H54 (cell line): ENCODE results near the gene SNX5.

Experiments used
- DNase-seq: peaks from one replicate; pipeline ENCODE4 v3.0.0; 2011; ENCODE audit warnings: low spot score, mixed read lengths; ENCODE audit not compliant: insufficient read length
- FAIRE-seq: peaks from 3 replicates; lab custom pipeline; 2011; peaks lifted over from hg19 to GRCh38; lab: Jason Lieb, UNC
- POLR2A ChIP-seq: IDR thresholded peaks from 2 replicates; pipeline ENCODE4 v1.6.1; 2011; ENCODE audit warnings: low read depth, mild to moderate bottlenecking, low read length

Gene SNX5

GRCh38 chr20:18004384-18005031 lies 35.9 kb upstream of the SNX5 start:
- no peak for FAIRE-seq
- no peak for DNase-seq
- TF ChIP-seq POLR2A: no peak

- no peak for TF ChIP-seq POLR2A
- DNase-seq: no peak
- no peak for FAIRE-seq
Measured at GRCh38 chr20:18003897-18004296, 35.3 kb upstream of the SNX5 start.

- DNase-seq (peak; percentile 40), FAIRE-seq (no peak)
- TF ChIP-seq POLR2A: no peak
Measured at GRCh38 chr20:18001131-18001921, 32.7 kb upstream of the SNX5 start.

GRCh38 chr20:17999566-17999965 lies 31.0 kb upstream of the SNX5 start:
- DNase-seq (no peak), FAIRE-seq (no peak)
- no peak for TF ChIP-seq POLR2A

GRCh38 chr20:17998446-17998845 lies 29.9 kb upstream of the SNX5 start:
- DNase-seq (no peak), FAIRE-seq (no peak)
- TF ChIP-seq POLR2A: no peak

- DNase-seq: peak; percentile 33
- no peak for TF ChIP-seq POLR2A
- FAIRE-seq: no peak
Measured at GRCh38 chr20:17995967-17996819, 27.6 kb upstream of the SNX5 start.

- no peak for FAIRE-seq
- no peak for DNase-seq
- TF ChIP-seq POLR2A: no peak
Measured at GRCh38 chr20:17993546-17993945, 25.0 kb upstream of the SNX5 start.

- no peak for DNase-seq
- TF ChIP-seq POLR2A: no peak
- FAIRE-seq: no peak
Measured at GRCh38 chr20:17992847-17993513, 24.4 kb upstream of the SNX5 start.

- no peak for TF ChIP-seq POLR2A
- DNase-seq (no peak), FAIRE-seq (no peak)
Measured at GRCh38 chr20:17992224-17992637, 23.6 kb upstream of the SNX5 start.

GRCh38 chr20:17990278-17990972 lies 21.8 kb upstream of the SNX5 start:
- DNase-seq (no peak), FAIRE-seq (no peak)
- TF ChIP-seq POLR2A: no peak

GRCh38 chr20:17987988-17988387 lies 19.4 kb upstream of the SNX5 start:
- DNase-seq (no peak), FAIRE-seq (no peak)
- no peak for TF ChIP-seq POLR2A

- FAIRE-seq (no peak), DNase-seq (no peak)
- no peak for TF ChIP-seq POLR2A
Measured at GRCh38 chr20:17985388-17986018, 16.9 kb upstream of the SNX5 start.
